GM12874 (cell line): ENCODE results near the gene NR2F6.

Experiments used
- CTCF ChIP-seq: IDR thresholded peaks from 2 replicates; pipeline ENCODE4 v1.5.1; 2011; ENCODE audit warnings: low read depth, mild to moderate bottlenecking, control low read depth, low read length, moderate library complexity; ENCODE audit not compliant: insufficient read depth

The NR2F6 gene

DNA sequence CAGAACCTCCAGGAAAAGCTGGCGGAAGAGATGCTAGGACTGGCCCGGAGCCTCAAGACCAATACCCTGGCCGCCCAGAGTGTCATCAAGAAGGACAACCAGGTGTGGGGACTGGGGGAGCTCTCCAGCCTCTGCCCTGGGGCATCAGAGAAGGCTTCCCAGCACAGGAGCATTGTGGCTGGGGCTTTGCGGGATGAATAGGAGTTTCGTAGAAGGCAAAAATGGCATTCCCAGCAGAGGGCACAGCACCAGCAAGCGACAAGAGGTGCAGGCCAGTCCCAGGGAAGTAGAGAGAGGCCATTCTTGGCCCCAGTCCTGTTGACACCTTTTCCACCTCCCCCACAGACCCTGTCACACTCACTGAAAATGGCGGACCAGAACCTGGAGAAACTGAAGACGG lies 26.4 kb downstream of the NR2F6 start:
- no peak for TF ChIP-seq CTCF

DNA sequence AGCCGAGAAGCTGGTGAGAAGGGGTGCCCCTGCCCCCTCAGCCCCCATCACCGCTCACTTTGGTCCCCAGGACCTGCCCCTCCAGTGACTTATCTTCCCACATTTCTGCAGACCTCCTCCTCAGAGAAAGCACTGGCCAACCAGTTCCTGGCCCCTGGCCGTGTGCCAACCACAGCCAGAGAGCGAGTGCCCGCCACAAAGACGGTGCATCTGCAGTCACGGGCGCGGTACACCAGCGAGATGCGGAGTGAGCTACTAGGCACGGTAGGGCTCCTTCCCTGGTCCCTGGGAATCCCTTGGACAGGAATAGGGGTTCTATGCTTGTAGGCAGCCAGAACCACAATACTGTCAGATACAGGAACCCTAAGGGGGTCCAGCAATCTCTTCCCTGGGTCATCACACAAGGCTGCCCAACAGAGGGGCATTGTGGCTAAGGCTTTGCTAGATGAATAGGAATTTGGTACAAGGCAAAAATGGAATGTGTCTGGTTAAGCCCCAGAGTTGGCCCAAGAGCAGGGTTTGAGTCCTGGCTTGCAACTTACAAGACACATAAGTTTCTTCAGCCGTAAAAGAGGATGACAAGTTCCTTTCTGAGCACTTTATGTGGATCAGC lies 29.6 kb downstream of the NR2F6 start:
- no peak for TF ChIP-seq CTCF

DNA sequence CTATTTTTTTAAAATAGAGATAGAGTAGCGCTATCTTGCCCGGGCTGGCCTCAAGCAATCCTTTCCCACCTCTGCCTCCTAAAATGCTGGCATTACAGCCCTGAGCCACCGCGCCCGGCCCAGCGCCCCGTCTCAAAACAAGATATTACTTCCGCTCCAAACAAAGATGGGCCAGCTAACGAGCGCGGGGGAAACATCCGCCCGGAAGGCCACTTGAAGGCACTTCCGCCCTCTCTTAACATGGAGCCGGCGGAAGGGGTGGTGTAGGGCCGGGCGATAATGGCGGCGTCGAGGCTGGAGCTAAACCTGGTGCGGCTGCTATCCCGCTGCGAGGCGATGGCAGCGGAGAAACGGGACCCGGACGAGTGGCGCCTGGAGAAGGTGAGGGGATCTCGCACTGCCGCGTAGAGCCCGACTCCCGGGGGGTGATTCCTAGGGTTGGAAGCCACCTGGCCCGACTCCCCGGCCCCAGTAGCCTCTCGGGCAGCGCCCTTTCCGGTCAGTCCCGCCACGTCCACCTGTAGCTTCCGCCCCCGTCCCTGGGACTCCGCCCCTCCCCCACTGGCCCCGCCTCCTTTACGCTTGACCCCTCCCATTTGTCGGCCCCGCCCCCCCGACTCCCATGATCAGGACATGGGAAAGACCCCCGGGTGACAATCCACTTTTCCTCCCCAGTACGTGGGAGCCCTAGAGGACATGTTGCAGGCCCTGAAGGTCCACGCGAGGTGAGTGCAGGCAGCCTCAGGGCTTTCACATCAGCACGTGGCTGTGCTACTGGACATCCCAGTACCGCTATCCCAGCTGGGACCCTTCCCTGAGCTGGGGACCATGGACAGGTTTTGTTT lies 30.4 kb downstream of the NR2F6 start, which contains the start of gene USE1:
Gene USE1, plus strand, starts transcription at position 231 of the 845 bp plus-strand sequence. Its CDS starts 49 bp downstream, at position 280.
- TF ChIP-seq CTCF = no peak

DNA sequence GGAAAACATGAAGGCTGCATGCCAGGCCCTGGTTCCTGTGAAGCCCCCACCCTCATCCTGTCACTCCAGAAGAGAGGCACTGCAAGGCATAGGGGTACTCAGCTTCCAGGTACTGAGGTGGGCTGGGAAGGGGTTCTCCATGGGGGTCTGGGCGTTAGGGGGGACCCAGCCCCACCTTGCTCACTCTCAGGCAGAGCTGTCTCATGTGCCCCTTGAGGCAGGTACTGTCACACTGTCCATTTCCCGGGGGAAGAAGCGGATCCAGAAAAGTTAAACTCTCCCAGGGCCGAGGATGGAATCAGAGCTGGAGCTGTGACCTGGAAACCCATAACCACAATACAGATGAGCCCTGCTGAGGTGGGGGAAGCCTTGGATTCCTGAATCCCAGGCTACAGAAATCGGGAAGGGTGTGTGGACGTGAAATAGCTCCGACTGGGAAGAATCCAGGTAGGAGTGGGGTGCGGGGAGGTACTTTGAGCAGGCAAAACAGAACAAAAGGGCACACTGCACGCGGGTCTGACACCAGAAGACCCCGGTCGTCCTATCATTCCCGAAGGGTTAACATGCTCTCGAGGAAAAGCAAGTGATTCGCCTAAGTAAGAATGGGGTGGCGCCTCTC lies 31.1 kb downstream of the NR2F6 start:
- TF ChIP-seq CTCF = no peak

GRCh38 chr19:17213334-17213733 lies 32.4 kb downstream of the NR2F6 start:
- TF ChIP-seq CTCF = no peak

DNA sequence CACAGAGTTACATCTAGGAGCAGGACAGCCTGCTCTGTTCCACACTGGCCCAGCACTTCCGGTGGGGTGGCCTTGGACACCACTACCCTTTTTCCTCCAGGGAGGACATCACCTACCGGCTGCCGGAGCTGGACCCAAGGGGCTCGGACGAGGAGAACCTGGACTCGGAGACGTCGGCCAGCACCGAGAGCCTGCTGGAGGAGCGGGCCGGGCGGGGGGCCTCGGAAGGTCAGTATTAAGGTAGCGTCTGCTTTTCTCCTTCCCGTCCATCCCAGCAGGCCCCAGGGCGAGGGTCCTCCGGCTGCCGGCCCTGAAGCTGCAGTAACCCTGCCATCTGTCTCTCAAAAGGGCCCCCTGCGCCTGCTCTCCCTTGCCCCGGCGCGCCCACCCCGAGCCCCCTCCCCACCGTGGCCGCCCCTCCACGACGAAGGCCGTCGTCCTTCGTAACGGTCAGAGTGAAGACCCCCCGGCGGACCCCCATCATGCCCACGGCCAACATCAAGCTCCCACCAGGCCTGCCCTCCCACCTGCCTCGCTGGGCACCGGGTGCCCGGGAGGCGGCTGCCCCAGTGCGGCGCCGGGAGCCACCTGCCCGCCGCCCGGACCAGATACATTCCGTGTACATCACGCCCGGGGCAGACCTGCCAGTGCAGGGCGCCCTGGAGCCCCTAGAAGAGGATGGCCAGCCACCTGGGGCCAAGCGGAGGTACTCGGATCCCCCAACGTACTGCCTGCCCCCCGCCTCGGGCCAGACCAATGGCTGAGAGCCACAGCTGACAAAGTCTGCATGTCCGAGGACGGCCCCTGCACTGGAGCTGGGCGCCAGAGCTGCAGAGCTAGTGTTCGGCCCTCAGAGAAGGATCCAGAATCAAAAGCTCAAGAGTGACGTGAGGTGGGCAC lies 33.9 kb downstream of the NR2F6 start:
- no peak for TF ChIP-seq CTCF
